NCI-H2081 (cell line): Measurements from ENCODE around the gene U2AF2.

Source experiments
- DNase-seq, 2 experiments: peaks; one replicate each; lab custom pipeline; 2025; lab: John Stamatoyannopoulos, UW

The U2AF2 gene

DNA sequence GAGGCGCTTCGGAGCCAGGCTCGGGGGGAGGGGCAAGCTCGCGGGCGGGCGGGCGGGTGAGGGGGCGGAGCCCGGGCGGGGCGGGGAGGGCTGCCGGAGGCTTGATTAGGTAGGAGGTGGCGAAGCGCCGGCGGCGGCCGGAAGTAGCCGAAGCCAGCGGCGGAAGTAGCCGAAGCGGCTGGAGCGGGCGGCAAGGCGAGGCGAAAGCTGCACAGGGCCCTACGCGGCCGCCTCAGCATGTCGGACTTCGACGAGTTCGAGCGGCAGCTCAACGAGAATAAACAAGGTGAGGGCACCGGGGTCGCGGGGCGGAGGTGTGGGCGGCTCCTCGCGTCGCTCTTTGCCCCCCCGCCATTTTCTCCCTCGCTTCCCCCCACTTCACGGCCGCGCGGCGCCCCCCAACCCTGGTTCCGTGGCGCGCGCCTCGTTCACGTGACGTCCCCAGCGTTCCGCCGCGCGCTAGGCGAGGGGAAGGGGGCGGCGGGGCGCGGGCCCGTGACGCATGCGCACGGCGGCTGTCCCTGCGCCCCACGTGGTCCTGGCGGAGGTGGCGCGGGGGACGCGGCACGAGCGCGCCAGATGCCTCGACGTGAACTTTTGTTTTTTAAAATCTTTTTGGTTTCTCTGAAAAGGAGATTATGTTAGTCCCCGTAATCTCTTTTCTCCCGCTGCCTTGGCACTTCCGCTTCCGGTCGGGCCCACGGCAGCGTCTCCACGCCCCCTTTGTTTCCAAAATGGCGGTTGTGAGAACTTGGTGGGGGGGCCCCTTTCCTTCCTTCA lies at the start of gene U2AF2:
U2AF2 (plus strand) TSS at position 168 of the 780 bp plus-strand sequence; CDS start at position 238, 70 bp downstream.
- peak; percentile 89 to 94 for DNase-seq

DNA sequence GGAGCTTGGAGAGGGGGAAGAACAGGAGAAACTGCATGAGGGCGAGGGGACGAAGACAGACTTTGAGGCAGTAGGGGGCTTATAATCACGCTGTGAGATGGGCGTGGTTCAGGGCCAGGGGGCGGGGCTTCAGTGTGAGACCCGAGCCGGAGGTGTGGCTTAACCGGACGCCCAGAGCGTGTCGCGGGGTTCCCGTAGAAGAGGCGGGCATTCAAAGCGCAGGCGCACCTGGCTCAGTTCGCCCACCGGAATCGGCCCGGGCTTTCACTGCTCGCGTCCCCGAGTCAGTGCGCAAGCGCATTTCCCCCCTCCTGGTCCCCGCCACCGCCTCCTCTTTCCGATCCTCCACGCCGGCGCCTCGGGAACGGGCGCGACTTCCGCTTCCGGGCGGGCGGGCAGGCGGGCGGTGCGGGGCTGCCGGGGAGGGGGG lies 49.6 kb upstream of the U2AF2 start:
- DNase-seq = peak; percentile 97 to 98

DNA sequence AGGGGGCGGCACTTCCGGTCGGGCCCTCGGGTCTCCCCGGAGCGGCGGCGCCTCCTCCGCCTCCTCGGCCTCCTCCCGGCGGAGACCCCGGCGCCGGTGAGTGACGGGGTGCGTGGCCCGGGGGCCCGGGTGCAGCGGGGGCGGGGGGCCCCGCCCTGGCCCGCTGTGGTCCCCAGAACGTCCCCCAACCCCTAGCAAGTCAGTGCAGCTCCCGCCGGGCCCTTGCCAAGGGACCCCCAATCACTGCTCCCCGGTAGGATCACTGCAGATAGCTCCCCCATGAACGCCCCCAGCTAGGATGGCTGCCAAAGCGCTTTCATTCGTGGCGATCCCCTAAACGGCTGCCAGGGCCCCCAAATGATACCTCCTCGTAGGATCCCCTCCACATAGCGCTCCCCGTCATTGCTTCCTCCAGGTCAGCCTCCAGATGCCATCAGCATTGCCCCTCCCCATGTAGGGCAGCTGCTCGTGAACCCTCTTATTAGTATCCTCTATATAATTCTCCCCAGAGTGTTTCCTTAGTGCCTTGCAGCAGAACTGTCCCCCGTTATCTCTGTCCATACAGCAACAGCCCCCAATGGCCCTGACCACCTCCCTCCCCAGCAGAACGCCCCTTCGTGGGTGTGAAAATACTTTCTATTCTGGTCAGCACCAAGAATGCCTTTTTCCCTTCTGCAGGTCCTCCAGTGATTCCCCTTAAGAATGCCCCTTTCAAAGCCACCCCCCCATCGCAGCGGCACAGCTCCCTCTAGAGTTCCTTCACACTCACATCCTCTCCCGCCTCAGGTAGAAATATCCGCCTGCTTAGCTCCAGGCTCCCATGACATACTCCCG lies 49.0 kb upstream of the U2AF2 start, which contains the start of gene ZNF865:
ZNF865 (plus strand) TSS at position 11 of the 834 bp plus-strand sequence. CDS start 7,972 bp downstream, outside the sequence.
- peak; percentile 76 to 82 for DNase-seq

DNA sequence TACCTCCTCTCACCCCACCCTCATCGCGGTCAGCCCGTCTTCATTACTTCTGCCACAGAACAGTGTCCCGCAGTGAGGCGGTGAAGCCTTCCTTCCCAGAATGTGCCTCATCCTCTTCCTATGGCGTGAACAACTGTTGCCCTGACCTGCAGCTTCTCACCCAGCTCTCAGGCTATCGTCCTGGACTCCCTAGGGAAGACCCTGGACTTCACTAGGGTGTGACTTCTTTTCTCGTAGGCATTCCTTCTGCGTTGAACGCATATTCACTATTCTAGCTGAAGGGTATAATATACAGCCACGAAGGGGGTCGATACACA lies 48.4 kb upstream of the U2AF2 start:
- DNase-seq = no peak

DNA sequence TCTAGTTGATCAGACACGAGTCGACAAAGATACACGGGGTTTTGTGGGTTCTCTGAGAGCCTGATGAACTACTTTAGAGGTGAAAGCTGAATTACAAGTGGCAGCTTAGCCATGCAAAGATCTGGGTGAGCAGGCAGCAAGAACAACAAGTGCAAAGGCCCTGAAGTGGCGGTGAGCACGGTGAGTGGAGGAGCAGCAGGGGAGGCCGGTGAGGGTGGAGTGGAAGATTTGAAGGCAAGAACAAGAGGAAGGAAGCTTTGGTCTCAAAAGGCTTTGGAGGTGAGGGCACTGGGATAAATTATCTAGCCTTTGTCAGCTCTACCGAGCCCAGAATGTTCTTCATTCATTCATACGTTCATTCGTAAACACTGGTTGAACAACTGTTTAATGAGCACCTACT lies 48.0 kb upstream of the U2AF2 start:
- DNase-seq = no peak

DNA sequence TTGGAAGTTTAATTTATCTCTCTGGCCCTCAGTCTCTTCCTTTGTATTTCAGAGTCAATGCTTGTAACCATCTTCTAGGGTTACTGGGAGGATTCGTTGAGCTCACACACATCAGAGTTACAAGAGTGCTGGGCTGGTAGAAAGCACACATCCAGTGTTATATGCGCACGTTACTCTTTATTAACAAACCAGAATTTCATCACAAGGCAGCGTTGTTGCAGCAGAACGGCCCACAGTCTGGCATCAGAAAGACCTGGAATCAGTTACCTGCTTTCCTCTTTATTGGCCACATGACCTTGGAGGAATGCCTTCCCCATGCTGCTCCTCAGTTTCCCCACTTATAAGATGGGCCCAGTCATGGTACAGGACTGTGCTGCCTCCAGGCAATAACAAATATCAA lies 45.5 kb upstream of the U2AF2 start:
- no peak for DNase-seq

DNA sequence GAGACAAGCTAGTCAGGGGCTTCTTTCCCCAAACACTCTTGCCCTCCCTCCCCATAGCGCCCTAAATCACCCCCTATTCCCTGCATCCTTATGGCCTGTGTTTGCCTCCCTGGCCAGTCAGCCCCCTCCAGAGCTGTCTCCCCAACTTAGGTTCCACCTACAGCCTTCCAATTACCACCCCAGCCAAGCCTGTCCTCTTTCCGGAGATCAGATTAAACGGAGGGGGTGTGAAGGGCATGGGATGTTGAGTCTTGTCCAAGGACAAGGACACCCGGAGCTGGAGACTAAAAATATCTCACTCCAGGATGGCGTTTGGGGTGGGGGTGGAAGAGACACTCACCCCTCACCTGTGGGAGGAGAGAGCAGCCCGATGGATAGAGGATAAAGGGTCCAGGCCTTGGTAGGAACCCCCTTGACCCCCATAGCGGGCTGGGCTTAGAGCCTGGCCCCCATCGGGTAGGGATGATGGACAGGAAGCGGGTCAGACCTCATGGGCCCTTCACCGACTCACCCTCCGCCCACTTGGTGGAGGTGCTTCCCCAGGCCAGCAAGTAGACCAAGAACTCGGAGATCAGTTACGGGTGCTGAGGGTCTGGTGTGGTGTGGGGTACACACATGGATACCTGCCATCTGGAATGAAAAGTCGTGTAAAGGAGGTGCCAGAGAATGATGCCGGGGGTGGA lies 43.4 kb upstream of the U2AF2 start:
- no peak for DNase-seq

DNA sequence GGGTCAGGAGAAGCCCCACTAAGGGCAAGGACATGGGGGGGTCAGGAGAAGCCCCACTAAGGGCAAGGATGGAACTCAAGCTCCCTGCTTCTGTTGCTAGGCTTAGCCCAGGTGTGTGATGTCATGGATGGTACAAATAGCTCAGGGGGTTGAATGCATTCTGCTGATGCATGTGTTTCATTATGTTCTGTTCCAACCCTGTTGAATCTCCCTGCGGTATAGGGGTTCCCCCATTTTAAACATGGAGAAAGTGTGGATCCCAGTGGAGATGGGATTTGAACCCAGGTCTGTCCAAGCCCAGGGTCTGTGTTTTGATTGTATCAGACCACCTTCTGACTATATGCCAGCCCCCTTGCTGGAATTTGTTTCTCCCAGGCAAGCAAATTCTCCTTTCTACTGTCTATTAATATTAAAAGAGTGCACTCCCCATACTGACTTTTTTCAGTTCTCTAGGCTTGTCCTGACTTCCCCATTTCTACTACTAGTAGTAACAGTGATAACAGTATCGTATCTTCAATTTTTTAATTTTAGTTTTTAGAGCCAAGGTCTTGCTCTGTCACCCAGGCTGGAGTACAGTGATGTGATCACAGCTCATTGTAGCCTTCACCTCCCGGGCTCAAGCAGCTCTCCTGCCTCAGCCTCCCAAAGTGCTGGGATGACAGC lies 42.7 kb upstream of the U2AF2 start:
- DNase-seq = no peak

DNA sequence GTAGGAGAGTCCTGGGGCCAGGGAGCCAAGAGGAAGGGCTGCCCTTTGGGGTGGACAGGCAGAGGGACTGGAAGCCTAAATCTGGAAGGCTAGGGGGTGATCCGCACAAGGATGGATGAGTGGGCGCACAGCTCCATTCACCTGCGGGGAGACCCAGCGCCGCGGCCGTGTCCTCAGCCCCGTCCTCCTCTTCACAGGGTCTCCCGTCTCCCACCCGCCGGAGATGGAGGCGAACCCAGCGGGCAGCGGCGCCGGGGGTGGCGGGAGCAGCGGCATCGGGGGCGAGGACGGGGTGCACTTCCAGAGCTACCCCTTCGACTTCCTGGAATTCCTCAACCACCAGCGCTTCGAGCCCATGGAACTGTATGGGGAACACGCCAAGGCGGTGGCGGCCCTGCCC lies 41.4 kb upstream of the U2AF2 start:
- no peak for DNase-seq

DNA sequence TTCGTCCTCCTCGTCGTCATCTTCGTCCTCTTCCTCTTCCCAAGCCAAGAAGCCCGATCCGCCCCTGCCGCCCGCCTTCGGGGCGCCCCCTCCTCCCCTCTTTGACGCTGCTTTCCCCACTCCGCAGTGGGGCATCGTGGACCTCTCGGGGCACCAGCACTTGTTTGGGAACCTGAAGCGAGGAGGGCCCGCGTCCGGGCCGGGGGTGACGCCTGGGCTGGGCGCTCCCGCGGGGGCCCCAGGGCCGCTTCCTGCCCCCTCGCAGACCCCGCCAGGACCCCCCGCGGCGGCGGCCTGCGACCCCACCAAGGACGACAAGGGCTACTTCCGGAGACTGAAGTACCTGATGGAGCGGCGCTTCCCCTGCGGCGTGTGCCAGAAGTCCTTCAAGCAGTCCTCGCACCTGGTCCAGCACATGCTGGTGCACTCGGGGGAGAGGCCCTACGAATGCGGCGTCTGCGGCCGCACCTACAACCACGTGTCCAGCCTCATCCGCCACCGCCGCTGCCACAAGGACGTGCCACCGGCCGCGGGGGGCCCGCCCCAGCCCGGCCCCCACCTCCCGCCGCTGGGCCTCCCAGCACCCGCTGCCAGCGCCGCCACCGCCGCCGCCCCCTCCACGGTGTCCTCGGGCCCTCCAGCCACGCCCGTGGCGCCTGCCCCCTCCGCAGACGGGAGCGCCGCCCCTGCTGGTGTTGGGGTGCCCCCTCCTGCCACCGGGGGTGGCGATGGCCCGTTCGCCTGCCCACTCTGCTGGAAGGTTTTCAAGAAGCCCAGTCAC lies 40.7 kb upstream of the U2AF2 start:
- no peak for DNase-seq

DNA sequence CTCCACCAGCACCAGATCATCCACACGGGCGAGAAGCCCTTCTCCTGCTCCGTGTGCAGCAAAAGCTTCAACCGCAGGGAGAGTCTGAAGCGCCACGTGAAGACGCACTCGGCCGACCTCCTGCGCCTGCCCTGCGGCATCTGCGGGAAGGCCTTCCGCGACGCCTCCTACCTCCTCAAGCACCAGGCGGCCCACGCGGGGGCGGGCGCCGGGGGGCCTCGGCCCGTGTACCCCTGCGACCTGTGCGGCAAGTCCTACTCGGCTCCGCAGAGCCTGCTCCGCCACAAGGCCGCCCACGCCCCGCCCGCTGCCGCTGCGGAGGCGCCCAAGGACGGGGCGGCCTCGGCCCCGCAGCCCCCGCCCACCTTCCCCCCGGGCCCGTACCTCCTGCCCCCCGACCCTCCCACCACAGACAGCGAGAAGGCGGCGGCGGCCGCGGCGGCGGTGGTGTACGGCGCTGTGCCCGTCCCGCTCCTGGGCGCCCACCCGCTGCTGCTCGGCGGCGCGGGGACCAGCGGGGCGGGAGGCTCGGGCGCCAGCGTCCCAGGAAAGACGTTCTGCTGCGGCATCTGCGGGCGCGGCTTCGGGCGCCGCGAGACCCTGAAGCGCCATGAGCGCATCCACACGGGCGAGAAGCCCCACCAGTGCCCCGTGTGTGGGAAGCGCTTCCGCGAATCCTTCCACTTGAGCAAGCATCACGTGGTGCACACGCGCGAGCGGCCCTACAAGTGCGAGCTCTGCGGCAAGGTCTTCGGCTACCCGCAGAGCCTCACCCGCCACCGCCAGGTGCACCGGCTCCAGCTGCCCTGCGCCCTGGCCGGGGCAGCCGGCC lies 39.9 kb upstream of the U2AF2 start:
- no peak for DNase-seq

DNA sequence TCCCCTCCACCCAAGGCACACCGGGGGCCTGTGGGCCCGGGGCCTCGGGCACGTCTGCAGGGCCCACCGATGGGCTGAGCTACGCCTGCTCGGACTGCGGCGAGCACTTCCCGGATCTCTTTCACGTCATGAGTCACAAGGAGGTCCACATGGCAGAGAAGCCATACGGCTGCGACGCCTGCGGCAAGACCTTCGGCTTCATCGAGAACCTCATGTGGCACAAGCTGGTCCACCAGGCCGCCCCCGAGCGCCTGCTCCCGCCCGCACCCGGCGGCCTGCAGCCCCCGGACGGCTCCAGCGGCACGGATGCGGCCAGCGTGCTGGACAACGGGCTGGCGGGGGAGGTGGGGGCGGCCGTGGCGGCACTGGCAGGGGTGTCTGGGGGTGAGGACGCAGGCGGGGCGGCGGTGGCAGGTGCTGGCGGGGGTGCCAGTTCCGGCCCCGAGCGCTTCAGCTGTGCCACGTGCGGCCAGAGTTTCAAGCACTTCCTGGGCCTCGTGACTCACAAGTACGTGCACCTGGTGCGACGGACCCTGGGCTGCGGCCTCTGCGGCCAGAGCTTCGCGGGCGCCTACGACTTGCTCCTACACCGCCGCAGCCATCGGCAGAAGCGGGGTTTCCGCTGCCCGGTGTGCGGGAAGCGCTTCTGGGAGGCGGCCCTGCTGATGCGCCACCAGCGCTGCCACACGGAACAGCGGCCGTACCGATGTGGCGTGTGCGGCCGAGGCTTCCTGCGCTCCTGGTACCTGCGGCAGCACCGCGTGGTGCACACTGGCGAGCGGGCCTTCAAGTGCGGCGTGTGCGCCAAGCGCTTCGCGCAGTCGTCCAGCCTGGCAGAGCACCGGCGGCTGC lies 39.1 kb upstream of the U2AF2 start:
- no peak for DNase-seq

DNA sequence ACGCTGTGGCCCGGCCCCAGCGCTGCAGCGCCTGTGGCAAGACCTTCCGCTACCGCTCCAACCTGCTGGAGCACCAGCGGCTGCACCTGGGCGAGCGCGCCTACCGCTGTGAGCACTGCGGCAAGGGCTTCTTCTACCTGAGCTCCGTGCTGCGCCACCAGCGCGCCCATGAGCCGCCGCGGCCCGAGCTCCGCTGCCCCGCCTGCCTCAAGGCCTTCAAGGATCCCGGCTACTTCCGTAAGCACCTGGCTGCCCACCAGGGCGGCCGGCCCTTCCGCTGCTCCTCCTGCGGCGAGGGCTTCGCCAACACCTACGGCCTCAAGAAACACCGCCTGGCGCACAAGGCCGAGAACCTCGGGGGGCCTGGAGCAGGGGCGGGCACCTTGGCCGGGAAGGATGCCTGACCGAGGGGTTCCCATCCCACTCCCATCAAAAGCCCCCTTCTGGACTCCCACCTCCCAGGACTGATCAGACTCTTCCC lies 38.4 kb upstream of the U2AF2 start:
- no peak for DNase-seq

DNA sequence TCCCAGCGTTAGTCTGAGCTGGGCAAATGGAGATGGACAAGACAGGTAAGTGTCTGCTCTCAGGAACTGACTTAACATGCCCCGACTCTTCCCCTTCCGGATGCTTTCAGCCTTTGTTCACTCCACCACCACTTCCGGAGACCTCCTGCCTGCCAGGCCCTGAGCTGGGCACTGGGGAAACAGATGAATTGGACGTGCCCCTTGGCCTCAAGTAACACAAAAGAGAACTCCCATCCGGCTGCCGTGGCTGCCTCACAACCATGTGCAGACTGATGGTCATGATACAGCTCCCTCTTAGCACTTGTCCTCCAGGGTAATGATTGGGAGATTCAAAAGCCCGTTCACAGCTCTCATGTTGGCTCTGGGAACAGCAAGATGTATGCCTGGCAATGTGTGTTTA lies 37.4 kb upstream of the U2AF2 start:
- no peak for DNase-seq

DNA sequence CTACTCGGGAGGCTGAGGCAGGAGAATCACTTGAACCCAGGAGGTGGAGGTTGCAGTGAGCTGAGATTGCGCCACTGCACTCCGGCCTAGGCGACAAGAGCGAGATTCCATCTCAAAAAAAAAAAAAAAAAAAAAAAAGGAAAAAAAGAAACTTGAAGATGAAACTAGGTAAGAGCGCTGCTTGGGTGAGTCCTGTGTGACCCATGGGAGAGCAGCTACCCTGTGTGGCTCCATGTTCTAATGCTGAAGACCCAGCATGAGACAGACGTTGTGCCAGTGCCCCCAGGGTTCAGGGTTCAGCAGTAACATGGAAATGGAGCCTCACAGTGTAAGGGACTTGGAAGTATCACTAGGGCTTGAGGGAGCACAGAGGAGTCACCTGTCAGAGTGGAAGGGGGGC lies 36.4 kb upstream of the U2AF2 start:
- no peak for DNase-seq

DNA sequence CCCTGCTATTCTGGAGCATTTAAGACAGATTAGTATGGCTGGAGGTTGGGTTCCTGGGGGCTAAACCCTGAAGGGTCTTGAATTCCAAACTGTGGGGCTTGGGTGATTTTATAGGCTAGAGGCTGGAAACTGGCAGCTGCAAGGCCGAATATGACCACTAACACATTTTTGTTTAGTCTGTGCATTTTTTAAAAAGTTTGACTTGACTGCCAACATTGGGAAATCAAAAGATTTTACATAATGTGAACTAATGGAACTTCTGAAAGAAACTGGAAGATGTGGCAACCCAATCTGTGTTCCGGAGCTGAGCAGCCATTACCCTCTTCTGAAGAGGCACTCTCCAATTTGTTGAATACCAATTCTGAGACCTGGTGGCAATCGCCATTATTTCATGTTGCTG lies 35.5 kb upstream of the U2AF2 start:
- DNase-seq = no peak

DNA sequence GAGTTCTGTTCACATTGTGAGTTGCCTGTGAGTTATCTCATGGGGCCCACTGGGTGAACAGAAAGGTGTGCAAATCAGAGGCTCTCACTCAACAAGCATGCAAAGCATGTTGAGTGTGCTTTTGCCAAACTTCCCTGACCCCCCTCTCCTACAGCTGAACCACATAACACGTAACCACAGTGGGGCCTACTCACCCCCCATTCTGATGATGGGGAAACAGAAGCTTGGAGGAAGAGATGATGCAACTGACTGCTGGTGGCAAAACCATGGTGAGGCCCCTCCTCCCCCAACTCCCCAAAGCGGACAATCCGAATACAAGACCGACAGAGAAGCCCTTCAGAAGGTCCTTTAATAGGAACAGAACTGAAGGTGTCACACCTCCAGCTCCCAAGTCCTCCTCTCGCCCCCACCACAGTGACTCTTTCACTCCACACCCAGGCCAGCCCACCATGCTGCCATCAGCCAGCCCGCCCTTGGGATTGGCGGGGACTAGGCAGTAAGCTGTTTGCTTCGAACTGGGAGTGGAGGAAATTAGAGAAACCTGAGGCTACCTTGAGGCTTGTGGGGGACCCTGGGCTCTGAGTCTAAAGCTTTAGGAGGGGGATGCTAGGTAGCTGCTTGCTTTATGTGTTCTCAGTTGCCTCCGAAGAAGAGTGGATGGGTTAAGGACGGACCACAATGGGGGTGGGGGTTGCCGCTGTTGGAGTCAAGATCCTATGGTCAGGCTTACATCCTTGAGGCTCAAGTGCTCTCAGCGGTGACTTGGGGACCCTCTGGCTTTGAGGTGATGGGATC lies 34.2 kb upstream of the U2AF2 start:
- DNase-seq = no peak

DNA sequence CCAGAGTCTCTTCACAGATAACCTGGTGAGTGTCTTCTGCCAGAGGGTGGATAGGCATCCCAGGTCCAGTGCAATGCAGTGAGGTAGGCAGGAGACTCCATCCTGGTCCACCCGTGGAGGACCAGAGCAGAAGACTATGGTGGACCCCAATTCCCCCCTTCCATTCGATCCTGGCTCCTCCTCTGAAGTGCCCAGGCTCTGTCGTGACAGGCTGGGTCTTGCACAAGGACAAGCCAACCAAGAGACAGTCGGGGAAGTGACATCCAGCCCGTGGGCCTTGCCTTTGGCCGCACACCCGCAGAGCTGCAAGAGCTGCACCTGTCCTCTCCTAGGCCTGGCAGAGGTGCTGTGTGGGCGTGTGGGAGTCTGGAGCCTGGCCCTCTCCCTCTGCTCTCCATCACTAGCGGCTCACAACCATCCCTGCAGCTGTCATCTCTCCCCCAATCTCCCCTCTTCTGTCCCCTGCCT lies 33.6 kb upstream of the U2AF2 start:
- no peak for DNase-seq
